NCI-H1105 (cell line): ENCODE results near the gene UROC1.

ENCODE experiments used
- DNase-seq: peaks from one replicate; lab custom pipeline; 2025; lab: John Stamatoyannopoulos, UW

UROC1 gene

DNA sequence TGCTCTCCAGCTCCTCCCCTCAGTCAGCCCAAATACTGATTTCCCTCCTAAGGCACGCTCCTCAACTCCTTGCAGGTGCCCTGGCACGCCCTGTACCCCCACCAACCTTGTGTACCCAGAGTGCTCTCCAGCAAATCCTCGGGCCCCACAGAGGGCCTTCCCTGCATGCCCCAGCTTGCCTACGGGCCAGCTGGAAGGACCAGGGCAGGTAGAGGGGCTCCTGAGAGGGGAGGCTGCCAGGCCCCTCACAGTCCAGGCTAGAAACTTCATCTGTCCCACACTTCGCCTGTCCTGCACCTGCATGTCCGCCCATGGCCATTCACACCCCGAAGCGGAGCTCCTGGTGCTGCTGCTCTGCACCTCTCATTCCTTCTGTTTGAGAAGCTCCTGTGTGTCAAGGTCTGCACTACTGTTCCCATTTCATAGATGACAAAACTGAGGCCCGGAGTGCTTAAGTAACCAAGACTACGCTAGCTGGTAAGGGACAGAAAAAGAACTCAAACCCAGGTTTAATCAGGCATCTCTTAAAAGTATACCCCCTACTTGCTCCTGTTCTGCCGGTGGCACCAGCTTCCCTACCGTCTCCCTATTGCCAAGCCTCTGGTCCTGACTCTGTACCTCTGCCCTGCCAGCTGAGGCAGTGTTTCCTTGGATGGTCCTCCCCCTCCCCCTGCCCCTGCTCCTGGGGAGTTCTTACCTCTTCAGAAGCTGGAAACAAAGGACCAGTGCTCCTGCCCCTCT is 77.4 kb downstream of the UROC1 start:
- DNase-seq: no peak

GRCh38 chr3:126439346-126439967 is 78.1 kb downstream of the UROC1 start:
- DNase-seq: no peak

GRCh38 chr3:126438746-126439145 is 78.8 kb downstream of the UROC1 start:
- no peak for DNase-seq

- no peak for DNase-seq
These were observed 79.4 kb downstream of the UROC1 start for GRCh38 chr3:126438186-126438585.

- DNase-seq: no peak
These were observed 80.5 kb downstream of the UROC1 start for GRCh38 chr3:126436826-126437717.

DNA sequence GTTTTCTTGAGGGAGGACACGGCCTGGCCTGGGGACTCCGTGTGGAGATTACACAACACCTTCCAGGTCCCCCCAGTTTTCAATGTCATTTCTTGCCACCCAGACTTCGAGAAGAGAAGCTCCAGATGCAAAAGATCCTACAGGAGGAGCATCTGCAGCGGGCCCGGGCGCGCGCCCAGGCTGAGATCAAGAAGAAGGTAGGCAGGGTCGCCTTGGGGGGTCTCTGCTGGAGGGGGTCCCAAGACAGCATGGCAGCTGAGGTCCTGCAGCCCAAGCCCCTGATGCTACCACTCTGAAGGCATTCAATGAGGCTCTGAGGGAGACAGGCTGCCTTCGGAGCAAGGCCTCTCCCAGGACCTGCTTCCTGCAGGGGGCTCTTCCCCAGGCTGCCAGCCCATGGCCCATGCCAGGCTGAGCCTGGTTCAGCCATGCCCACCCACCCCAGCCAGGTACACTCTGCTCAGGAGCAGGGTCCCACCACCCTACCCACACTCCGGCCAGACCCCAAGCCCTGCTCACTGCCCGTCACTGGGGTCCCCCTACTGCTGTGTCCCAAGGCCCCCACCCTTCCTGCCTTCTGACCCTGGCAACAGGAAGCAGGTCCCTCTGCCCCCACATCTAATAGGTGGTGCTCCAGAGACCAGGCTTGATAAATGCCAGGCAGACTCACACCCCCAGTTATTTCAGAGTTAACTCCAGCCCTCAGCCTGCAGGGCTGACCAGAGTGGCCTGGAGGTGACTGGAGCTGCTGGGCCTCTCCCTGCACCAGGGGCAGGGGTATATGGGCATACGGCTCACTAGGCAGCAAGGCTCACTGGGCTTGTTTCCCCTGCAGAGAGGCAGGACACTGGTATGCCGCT is 81.9 kb downstream of the UROC1 start:
- DNase-seq: no peak

DNA sequence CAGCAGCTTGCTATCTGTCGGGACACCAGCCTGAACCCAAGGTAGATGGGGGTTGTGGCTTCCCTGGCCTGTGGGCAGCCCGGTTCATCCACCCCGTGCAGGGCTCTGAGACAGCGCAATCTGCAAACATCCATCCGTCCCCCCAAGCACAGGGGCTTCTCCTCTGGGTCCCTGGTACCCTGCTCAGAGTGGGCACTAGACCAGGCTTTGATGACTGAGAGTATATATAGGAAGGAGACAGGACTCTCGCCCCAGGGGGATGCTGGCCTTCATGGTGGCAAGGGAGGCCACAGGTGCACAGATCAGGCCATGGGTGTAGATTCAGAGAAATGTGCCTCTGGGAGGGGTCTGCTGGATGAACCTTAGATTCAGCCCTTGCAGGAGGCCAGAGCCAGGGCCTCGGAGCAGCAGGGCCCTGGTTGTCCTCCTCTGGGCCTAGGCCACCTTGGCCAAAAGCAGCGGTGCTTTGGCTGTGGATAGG is 82.6 kb downstream of the UROC1 start:
- no peak for DNase-seq

DNA sequence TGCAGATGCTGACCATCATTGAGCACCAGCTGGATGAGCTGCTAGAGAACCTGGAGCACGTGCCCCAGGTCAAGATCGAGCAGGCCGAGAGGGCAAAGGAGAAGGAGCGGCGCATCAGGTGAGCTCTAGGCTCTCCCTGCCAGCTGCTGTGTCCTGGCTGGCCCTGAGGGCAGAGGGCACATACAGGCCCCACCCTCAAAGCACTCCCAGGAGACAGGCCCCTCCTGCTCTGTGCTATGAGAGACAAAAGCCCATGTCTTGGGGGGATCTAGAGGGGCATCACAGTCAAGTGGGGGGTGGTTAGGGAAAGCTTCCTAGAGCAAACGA is 83.3 kb downstream of the UROC1 start:
- DNase-seq: no peak

DNA sequence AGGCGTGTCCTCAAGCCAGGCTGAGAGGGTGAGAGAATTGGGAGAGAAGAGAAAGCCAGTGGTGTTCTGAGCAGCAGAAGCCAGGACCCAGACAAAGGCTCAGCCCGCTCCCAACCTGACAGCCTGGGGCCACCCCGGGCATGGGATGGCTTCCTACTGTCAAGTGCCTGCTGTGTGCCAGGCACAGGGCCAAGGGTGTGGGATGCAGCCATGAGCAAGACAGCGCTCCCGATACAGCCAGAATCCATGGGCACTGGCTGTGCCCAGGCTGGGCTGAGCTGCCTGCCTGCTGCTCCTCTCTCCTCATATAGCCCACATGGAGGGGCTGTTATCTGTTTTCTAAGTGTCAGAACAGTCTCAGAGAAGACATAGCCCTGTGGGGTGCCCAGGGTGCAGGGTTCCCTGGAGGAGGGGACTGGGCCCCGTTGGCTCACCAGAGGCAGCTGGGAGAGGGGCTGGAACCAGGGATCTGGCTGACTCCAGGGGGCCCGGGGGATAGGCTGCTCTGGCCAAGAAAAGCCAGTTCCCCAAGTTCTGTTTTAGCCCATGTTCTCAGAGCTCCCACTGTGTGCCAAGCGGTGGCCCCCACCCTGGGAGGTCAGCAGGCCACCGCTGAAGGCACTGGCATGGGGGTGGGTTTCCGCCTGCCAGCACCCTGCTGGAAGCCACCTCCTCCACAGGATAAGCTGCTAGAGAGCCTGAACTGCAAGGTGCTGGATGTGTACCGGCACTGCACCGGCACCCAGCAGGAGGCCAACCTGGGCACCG is 83.9 kb downstream of the UROC1 start:
- no peak for DNase-seq

GRCh38 chr3:126433105-126433430 is 84.5 kb downstream of the UROC1 start:
- DNase-seq: no peak

DNA sequence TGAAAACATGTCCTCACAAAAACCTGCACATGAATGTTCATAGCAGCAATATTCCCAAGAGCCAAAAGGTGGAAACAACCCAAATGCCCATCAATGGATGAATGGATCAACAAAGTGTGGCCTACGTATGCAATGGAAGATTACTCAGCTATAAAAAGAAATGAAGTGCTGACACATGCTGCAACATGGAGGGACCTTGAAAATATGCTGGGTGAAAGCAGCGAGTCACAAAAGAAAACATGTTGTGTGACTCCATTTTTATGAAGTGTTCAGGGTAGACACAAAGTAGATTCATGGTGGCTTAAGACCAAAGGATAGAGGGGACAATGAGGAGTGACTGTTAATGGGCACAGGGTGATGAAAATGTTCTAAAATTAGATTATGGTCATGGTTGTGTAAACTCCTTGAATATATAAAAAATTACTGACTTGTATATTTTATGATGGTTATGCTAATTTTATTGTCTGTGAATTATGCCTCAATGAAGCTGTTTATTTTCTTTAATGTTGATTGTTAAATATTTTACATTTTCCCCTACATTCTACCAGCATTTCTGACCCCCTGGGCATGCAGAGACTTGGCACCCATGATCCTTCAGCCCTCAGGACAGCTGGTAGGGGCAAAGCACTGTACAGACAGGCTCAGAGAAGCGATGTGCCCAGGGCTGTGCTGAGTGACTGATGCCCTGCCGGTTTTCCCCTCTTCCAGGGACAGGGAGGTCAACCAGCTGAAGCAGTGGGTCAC is 85.0 kb downstream of the UROC1 start:
- no peak for DNase-seq
